Ascending aorta (tissue), 2 donors: ENCODE results near the gene FADD. TPM values are rescaled to one million over a fixed set of nuclear protein-coding genes. Genes with fewer than 3 reads are reported as not detected.

Experiments
- DNase-seq, 2 donors: peaks; one replicate each; pipeline ENCODE4 v3.0.0-alpha.2; 2019; ENCODE audit warnings: low spot score in 2 of 2
- H3K27ac ChIP-seq, 2 donors: fragments of 200-600 bp; sonication (generic); one replicate each; pipeline ENCODE4 v1.5.1; 2016 to 2017; ENCODE audit warnings: mild to moderate bottlenecking in 1 of 2
- H3K27me3 ChIP-seq: fragments of 200-600 bp; sonication (generic); one replicate; pipeline ENCODE4 v1.5.1; 2017
- H3K36me3 ChIP-seq, 2 donors: fragments of 200-600 bp; sonication (generic); one replicate each; pipeline ENCODE4 v1.5.1; 2016
- H3K4me1 ChIP-seq, 2 donors: fragments of 200-600 bp; sonication (generic); one replicate each; pipeline ENCODE4 v1.5.1; 2016 to 2017; ENCODE audit warnings: mild to moderate bottlenecking in 1 of 2
- H3K4me3 ChIP-seq, 2 donors: fragments of 200-600 bp; sonication (generic); one replicate each; pipeline ENCODE4 v1.5.1; 2016 to 2017; ENCODE audit warnings: mild to moderate bottlenecking in 1 of 2
- H3K9me3 ChIP-seq, 2 donors: fragments of 200-600 bp; sonication (generic); one replicate each; pipeline ENCODE4 v1.5.1; 2016
- intact Hi-C: fragments of 100-400 bp; cut with DNase I; formaldehyde crosslinking; loops from one replicate; pipeline ENCODE4 v1.15.1; 2023
- total RNA-seq: library from RNA; depleted of rRNA; stranded (reverse); fragments of >200 nt; gene quantifications from one replicate; pipeline ENCODE4 v1.1.0, GENCODE V29; 2016
- TF ChIP-seq, protein P1 (sequence below), 3 experiments: fragments of 200-600 bp in 2 of 3; fragments of 450-650 bp in 1 of 3; sonication (generic) in 2 of 3; IDR thresholded peaks; one replicate each; pipeline ENCODE4 v1.5.1; 2016 to 2019; ENCODE audit warnings: antibody characterized with exemption in 3 of 3, mild to moderate bottlenecking in 1 of 3, moderate library complexity in 1 of 3

FADD gene
- total RNA-seq, 1 donor from 2014 or later, result 22.2 TPM

DNA sequence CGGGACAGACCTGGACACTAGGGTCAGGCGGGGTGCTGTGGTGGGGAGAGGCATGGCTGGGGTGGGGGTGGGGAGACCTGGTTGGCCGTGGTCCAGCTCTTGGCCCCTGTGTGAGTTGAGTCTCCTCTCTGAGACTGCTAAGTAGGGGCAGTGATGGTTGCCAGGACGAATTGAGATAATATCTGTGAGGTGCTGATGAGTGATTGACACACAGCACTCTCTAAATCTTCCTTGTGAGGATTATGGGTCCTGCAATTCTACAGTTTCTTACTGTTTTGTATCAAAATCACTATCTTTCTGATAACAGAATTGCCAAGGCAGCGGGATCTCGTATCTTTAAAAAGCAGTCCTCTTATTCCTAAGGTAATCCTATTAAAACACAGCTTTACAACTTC is 3.9 kb downstream of the FADD start:
- Histone ChIP-seq H3K27me3 (no peaks in the 10 kb centered on the region), H3K9me3 (no peaks in the 10 kb centered on the region), H3K4me1 (peaks cover 5 to 18% of the 10 kb centered on the region in 2 donors), H3K4me3 (no peak overlapping the region), H3K36me3 (peaks cover 30 to 34% of the 10 kb centered on the region in 2 donors), H3K27ac (no peak overlapping the region)
- intact Hi-C loops, result no loop called here
- TF ChIP-seq, protein P1, sequence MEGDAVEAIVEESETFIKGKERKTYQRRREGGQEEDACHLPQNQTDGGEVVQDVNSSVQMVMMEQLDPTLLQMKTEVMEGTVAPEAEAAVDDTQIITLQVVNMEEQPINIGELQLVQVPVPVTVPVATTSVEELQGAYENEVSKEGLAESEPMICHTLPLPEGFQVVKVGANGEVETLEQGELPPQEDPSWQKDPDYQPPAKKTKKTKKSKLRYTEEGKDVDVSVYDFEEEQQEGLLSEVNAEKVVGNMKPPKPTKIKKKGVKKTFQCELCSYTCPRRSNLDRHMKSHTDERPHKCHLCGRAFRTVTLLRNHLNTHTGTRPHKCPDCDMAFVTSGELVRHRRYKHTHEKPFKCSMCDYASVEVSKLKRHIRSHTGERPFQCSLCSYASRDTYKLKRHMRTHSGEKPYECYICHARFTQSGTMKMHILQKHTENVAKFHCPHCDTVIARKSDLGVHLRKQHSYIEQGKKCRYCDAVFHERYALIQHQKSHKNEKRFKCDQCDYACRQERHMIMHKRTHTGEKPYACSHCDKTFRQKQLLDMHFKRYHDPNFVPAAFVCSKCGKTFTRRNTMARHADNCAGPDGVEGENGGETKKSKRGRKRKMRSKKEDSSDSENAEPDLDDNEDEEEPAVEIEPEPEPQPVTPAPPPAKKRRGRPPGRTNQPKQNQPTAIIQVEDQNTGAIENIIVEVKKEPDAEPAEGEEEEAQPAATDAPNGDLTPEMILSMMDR (IDR thresholded peaks at IDR 0.05), result no peak
- DNase-seq, result no peak

DNA sequence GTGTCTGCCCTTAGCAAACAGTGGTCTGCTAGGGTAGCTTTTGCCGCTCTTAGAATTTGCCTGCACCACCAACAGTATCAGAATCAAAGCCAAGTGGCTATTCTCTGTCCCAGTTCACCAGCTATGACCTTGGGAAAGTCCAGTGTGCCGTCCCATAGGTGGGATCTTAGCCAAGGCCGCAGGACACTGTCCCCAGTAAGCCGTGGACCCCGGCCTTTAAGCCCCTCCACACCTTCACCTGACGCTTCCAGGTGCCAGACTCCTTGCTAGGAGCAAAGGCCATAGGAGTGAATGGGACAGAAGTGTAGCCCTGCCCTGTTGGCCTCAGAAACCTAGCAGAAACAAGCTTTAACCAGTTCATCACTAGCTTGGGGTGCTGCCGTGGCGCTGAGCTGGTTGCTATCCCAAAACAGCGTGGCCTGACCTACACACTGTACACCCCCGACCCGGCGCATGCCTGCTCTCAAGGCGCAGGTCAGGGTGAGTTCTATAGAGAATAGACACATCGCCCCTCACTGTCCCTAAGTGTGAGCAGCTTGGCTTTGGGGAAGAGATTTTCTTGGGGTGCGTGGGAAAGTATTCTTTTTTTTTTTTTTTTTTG is 4.5 kb downstream of the FADD start:
- no peaks in the 10 kb centered on the region for H3K27me3 ChIP-seq
- TF ChIP-seq, protein P1 (IDR thresholded peaks at IDR 0.05), result no peak
- H3K4me3 ChIP-seq, result no peak overlapping the region
- no peak for DNase-seq
- H3K4me1 ChIP-seq, result peaks cover 5 to 15% of the 10 kb centered on the region in 2 donors
- no peaks in the 10 kb centered on the region for H3K9me3 ChIP-seq
- H3K27ac ChIP-seq, result no peak overlapping the region
- H3K36me3 ChIP-seq, result peaks cover 30 to 34% of the 10 kb centered on the region in 2 donors
- intact Hi-C loops, result no loop called here

DNA sequence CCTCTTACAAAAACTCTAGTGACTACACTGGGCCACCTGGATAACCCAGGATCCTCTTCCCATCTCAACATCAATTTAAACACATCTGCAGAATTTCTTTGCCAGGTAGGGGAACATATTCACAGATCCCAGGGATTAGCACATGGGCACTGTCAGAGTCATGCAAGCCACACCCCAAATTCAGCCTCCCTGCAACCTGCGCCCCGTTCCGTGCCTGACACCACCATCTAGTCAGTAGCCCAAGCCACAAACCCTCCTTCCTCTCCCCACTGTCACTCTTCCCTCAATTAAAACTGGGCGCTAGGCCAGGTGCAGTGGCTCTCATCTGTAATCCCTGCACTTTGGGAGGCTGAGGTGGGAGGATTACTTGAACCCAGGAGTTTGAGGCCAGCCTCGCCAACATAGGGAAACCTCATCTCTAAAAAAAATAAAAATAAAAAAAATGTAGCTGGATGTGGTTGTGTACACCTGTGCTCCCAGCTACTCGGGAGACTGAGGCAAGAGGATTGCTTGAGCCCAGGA is 6.4 kb downstream of the FADD start:
- TF ChIP-seq, protein P1 (IDR thresholded peaks at IDR 0.05), result no peak
- Histone ChIP-seq H3K4me3 (no peak overlapping the region), H3K4me1 (peaks cover 5 to 9% of the 10 kb centered on the region in 2 donors), H3K9me3 (no peaks in the 10 kb centered on the region), H3K27ac (no peak overlapping the region), H3K36me3 (peaks cover 30 to 34% of the 10 kb centered on the region in 2 donors), H3K27me3 (no peaks in the 10 kb centered on the region)
- intact Hi-C loops, result no loop called here
- DNase-seq, result no peak

DNA sequence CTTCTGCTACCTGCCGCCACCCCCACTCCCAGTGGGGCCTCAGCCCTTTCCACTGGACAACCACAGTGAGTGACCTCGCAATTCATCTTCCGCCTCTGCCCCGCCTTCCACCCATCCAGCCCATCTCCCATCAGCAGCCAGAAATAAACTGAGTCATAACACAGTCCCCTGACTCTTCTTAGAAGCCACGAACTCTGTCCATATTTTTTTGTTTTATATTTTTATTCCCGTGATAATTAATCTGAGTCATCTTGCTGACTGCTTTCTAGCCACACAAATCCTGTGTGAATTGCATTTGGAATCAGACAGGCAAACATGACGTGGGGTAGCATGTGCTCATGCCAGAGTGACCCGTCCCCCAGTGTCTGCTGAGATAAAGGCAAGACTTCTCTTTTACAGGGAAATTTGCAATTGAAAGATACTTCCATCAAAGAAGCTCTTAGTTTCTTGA is 7.0 kb downstream of the FADD start:
- TF ChIP-seq, protein P1 (IDR thresholded peaks at IDR 0.05), result no peak
- Histone ChIP-seq H3K36me3 (peaks cover 30 to 34% of the 10 kb centered on the region in 2 donors), H3K27me3 (no peaks in the 10 kb centered on the region), H3K4me3 (no peak overlapping the region), H3K4me1 (peaks cover 0 to 3% of the 10 kb centered on the region in 2 donors), H3K27ac (no peak overlapping the region), H3K9me3 (no peaks in the 10 kb centered on the region)
- DNase-seq, result no peak
- intact Hi-C loops, result no loop called here

DNA sequence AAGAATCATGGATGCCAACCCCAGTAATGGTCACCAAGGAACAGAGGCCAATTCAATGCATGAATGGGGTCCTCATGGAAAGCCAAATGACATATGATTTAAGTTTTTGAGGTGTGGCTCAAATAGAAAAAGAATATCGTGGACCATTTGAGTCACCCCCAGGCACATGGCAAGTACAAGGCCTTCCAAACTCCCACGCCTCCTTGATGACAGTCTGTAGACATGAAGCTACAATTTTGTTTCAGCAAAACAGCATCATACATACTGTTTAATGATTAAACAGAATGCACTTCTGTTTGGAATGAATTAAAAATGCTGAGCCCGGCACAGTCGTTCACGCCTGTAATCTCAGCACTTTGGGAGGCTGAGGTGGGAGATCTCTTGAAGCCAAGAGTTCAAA is 7.4 kb downstream of the FADD start:
- H3K4me1 ChIP-seq, result peaks cover 0 to under 1% of the 10 kb centered on the region in 2 donors
- H3K4me3 ChIP-seq, result no peak overlapping the region
- no peaks in the 10 kb centered on the region for H3K27me3 ChIP-seq
- H3K27ac ChIP-seq, result no peak overlapping the region
- H3K9me3 ChIP-seq, result no peaks in the 10 kb centered on the region
- intact Hi-C loops, result no loop called here
- TF ChIP-seq, protein P1 (IDR thresholded peaks at IDR 0.05), result no peak
- DNase-seq, result no peak
- peaks cover 30 to 34% of the 10 kb centered on the region in 2 donors for H3K36me3 ChIP-seq
